HG03342 (cell line): ENCODE results near the gene MAMDC4.
"Not testable (repeated sequence)": the region's sequence is repeated elsewhere in the genome, so short reads cannot be mapped to it uniquely, and the experiment has no call there.

Source experiments
- ATAC-seq: cut with Tn5 transposase; IDR thresholded peaks from one replicate; pipeline ENCODE4 v1.9.1; 2021; ENCODE audit warnings: mild to moderate bottlenecking, moderate library complexity; ENCODE audit not compliant: unreplicated experiment

Gene MAMDC4

GRCh38 chr9:136824496-136825225 lies 27.5 kb upstream of the MAMDC4 start:
- no peak for ATAC-seq

GRCh38 chr9:136825295-136826187 lies 26.6 kb upstream of the MAMDC4 start:
- no peak for ATAC-seq

GRCh38 chr9:136826188-136826541 lies 26.0 kb upstream of the MAMDC4 start:
- ATAC-seq, result no peak

GRCh38 chr9:136826703-136827582 lies 25.2 kb upstream of the MAMDC4 start:
- ATAC-seq, result no peak

GRCh38 chr9:136827794-136828473 lies 24.2 kb upstream of the MAMDC4 start:
- ATAC-seq, result no peak

- ATAC-seq, result no peak
Measured at GRCh38 chr9:136828474-136829140, 23.5 kb upstream of the MAMDC4 start.

GRCh38 chr9:136829412-136829811 lies 22.7 kb upstream of the MAMDC4 start:
- ATAC-seq, result no peak

GRCh38 chr9:136829981-136830885 lies 21.9 kb upstream of the MAMDC4 start:
- ATAC-seq, result no peak

- ATAC-seq, result no peak
Measured at GRCh38 chr9:136831002-136831719, 21.0 kb upstream of the MAMDC4 start.

GRCh38 chr9:136831720-136832104 lies 20.4 kb upstream of the MAMDC4 start:
- ATAC-seq, result no peak

- ATAC-seq, result no peak
Measured at GRCh38 chr9:136832581-136832980, 19.6 kb upstream of the MAMDC4 start.

- ATAC-seq, result not testable (repeated sequence)
Measured at GRCh38 chr9:136833381-136834048, 18.6 kb upstream of the MAMDC4 start.

- ATAC-seq, result no peak
Measured at GRCh38 chr9:136835162-136835931, 16.8 kb upstream of the MAMDC4 start.

GRCh38 chr9:136835932-136836904 lies 15.9 kb upstream of the MAMDC4 start:
- ATAC-seq, result no peak

- no peak for ATAC-seq
Measured at GRCh38 chr9:136837146-136837855, 14.8 kb upstream of the MAMDC4 start.
